GM12878 (cell line): ENCODE data around the gene FLVCR2. TPM values are rescaled to one million over a fixed set of nuclear protein-coding genes. Genes with fewer than 3 reads are reported as not detected.

Experiments used
- ATAC-seq: fragments of 200-7000 bp; cut with Tn5 transposase; 3 replicates; pipeline ENCODE4 v1.9.1; 2020; ENCODE audit warnings: mild to moderate bottlenecking, moderate library complexity
- BruUV-seq: library from RNA; stranded (reverse); fragments of 400-500 nt; replicated peaks from 2 replicates; lab custom pipeline; 2021; lab: Mats Ljungman, UMichigan
- CTCF ChIA-PET: fragments of 300-600 bp; sonication (Branson Sonifier 250); formaldehyde crosslinking; extraction: SDS; loops from one replicate; lab custom pipeline; 2021; ENCODE audit warnings: inconsistent platforms; lab: Yijun Ruan, JAX
- POLR2A ChIA-PET: fragments of 350-600 bp; formaldehyde crosslinking; extraction: SDS; loops from one replicate; lab custom pipeline; 2021; ENCODE audit warnings: inconsistent platforms; lab: Charles Lee
- RAD21 ChIA-PET: fragments of 300-600 bp; sonication (Branson Sonifier 250); formaldehyde crosslinking; loops from one replicate; lab custom pipeline; 2023; ENCODE audit warnings: antibody characterized with exemption; ENCODE audit not compliant: unreplicated experiment; lab: Charles Lee
- SMC1A ChIA-PET: fragments of 300-600 bp; sonication (Branson Sonifier 250); formaldehyde crosslinking; loops from one replicate; lab custom pipeline; 2023; ENCODE audit not compliant: unreplicated experiment, uncharacterized antibody; lab: Charles Lee
- DNase-seq: peaks from one replicate; pipeline ENCODE4 v3.0.0-alpha.2; 2011; ENCODE audit warnings: low read depth, low spot score
- FAIRE-seq: peaks from 3 replicates; lab custom pipeline; 2011; peaks lifted over from hg19 to GRCh38; lab: Jason Lieb, UNC
- H2AFZ ChIP-seq: 2 replicates; pipeline ENCODE4 v1.6.0; 2011; ENCODE audit warnings: low read depth, low read length, control low read depth; ENCODE audit not compliant: control insufficient read depth
- H3K27ac ChIP-seq: 2 replicates; pipeline ENCODE4 v1.5.1; 2011; ENCODE audit warnings: control low read depth; ENCODE audit not compliant: control insufficient read depth, insufficient read depth
- H3K27me3 ChIP-seq, 2 experiments: replicated peaks in 1 of 2; 2 replicates each; pipeline versions ENCODE4 v1.6.0 to v1.6.1; 2011; ENCODE audit warnings: low read length in 1 of 2; ENCODE audit not compliant: control insufficient read depth in 2 of 2, insufficient read depth in 2 of 2
- H3K36me3 ChIP-seq, 2 experiments: 2 replicates each; pipeline ENCODE4 v1.5.1; 2011; ENCODE audit warnings: low read length in 1 of 2; ENCODE audit not compliant: control insufficient read depth in 2 of 2, insufficient read depth in 2 of 2
- H3K4me1 ChIP-seq: 2 replicates; pipeline ENCODE4 v1.6.1; 2011; ENCODE audit warnings: mild to moderate bottlenecking, low read length, moderate library complexity, mixed read lengths; ENCODE audit not compliant: control insufficient read depth, insufficient read depth
- H3K4me2 ChIP-seq: 2 replicates; pipeline ENCODE4 v1.6.0; 2011; ENCODE audit warnings: control low read depth; ENCODE audit not compliant: control insufficient read depth, insufficient read depth
- H3K4me3 ChIP-seq: fragments of 200-600 bp; sonication (generic); 2 replicates; pipeline ENCODE4 v1.5.1; 2016
- H3K79me2 ChIP-seq: 2 replicates; pipeline ENCODE4 v1.6.0; 2011; ENCODE audit warnings: low read length; ENCODE audit not compliant: control insufficient read depth, insufficient read depth
- H3K9ac ChIP-seq: 2 replicates; pipeline ENCODE4 v1.8.0; 2011; ENCODE audit warnings: low read length, control low read depth, mixed read lengths; ENCODE audit not compliant: control insufficient read depth, insufficient read depth
- H3K9me3 ChIP-seq: replicated peaks from 3 replicates; pipeline ENCODE4 v1.5.1; 2011; ENCODE audit warnings: mild to moderate bottlenecking, low read length; ENCODE audit not compliant: control insufficient read depth, insufficient read depth
- H4K20me1 ChIP-seq: 2 replicates; pipeline ENCODE4 v1.6.0; 2011; ENCODE audit not compliant: control insufficient read depth, insufficient read depth
- MTA2 ChIP-seq: fragments of 450-650 bp; IDR thresholded peaks from 2 replicates; pipeline ENCODE4 v1.6.1; 2016; ENCODE audit warnings: low read depth, mild to moderate bottlenecking, moderate library complexity
- MXI1 ChIP-seq: fragments of 150-350 bp; IDR thresholded peaks from 2 replicates; pipeline ENCODE4 v1.6.1; 2011; ENCODE audit warnings: low read depth, mild to moderate bottlenecking, inconsistent platforms, low read length, improper control_type of control experiment
- SMARCA5 ChIP-seq: fragments of 450-650 bp; IDR thresholded peaks from 2 replicates; pipeline ENCODE4 v1.6.1; 2017; ENCODE audit warnings: mild to moderate bottlenecking
- SMC3 ChIP-seq: IDR thresholded peaks from 2 replicates; pipeline ENCODE4 v1.6.1; 2011; ENCODE audit warnings: low read length, improper control_type of control experiment, borderline replicate concordance
- ZBTB33 ChIP-seq: fragments of 450-650 bp; IDR thresholded peaks from 2 replicates; pipeline ENCODE4 v1.6.1; 2017; ENCODE audit warnings: mild to moderate bottlenecking
- WGBS: methylation state at CpG from one replicate; pipeline ENCODE4 v1.1.6; 2016; ENCODE audit warnings: low lambda C conversion rate; ENCODE audit not compliant: insufficient replicate concordance, insufficient coverage; ENCODE audit errors: missing lambda C conversion rate; 5-methylcytosine and 5-hydroxymethylcytosine counted together
- in situ Hi-C: fragments of 300-500 bp; cut with MboI; formaldehyde crosslinking; loops from 9 replicates; pipeline ENCODE4 v1.14.3; 2018; ENCODE audit warnings: mixed read lengths
- intact Hi-C: fragments of 100-400 bp; cut with micrococcal nuclease; formaldehyde crosslinking; loops from one replicate; pipeline ENCODE4 v1.14.2; 2022; ENCODE audit not compliant: unreplicated experiment
- polyA plus RNA-seq, 11 experiments: library from polyadenylated mRNA; depleted of rRNA in 4 of 11; unstranded in 6 of 11; stranded (reverse) in 5 of 11; fragments of >200 nt; fragmentation: Nextera tagmentation in 4 of 11; fragmentation: Illumina TruSeq in 1 of 11; extraction: Ambion mirVana in 4 of 11; extraction: Trizol in 1 of 11; gene quantifications; 1 replicate in 1 of 11; 2 replicates in 10 of 11; pipeline versions ENCODE4 v1.2.1 to v1.2.3, GENCODE V29; 2011 to 2016; ENCODE audit warnings: inconsistent platforms in 2 of 11, missing spikeins in 2 of 11, low read depth in 1 of 11
- total RNA-seq, 4 experiments: library from RNA; depleted of rRNA in 3 of 4; stranded (reverse); fragments of >200 nt in 3 of 4; fragmentation: Illumina TruSeq in 1 of 4; extraction: Trizol in 1 of 4; gene quantifications; 2 replicates each; pipeline versions ENCODE4 v1.2.1 to v1.2.3, GENCODE V29; 2013 to 2021

Gene FLVCR2
- total and polyA plus RNA-seq, 10 of the 15 experiments (the other 5 are each of a cell fraction or from before 2014, with no cell fraction given): 0.24 to 3.7 (median 1.6) TPM

DNA sequence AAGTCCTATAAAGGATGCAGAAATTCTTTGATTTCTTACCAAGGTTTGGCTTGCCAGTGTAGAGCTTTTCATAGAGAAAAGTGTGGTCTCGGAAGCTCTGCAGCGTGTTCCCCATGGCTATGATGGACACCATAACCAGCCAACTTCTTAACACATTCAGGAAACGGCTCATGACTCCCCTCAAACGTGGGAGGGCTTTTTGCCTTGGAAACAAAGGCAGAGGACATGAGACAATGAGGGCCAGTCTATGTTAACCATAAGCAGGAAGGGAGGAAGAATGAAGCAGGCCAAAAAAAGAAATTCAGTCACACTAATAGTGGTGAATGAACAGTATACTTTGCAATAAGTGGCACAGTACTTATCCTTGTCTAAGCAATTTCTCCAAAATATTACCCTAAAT is 78.9 kb downstream of the FLVCR2 start (continued):
- TF ChIP-seq ZBTB33: no peak
- TF ChIP-seq MTA2: no peak
- TF ChIP-seq MXI1: no peak

DNA sequence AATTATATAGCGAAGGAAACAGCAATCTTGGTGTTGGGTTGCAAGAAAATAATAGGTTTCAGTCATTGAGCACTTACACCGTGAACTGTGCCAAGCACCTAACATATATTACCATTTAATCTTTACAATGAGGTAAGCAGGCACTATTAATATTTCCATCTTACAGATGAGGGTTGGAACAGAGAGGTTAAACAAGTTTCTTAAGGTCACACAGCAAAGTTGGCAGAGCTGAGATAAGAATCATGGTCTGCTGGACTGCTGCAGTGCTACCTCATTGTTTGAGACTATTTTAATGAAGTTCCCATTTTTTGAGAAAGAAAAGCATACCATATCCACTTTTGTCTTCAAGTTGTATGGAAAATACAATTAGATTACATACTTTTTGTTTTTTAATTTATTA is 80.5 kb downstream of the FLVCR2 start:
- Histone ChIP-seq H3K79me2 (peaks cover 33% of the 10 kb centered on the region), H3K9ac (no peak overlapping the region), H3K4me2 (peak overlapping the region; percentile 46; the same call in 1 of the 2 replicates), H3K36me3 (peaks cover 0 to 17% of the 10 kb centered on the region in 2 experiments; a peak in 2 of 4 replicates), H3K9me3 (no peaks in the 10 kb centered on the region), H3K27me3 (no peaks in the 10 kb centered on the region), H4K20me1 (no peaks in the 10 kb centered on the region), H2AFZ (no peak overlapping the region), H3K4me3 (no peak overlapping the region), H3K27ac (no peak overlapping the region), H3K4me1 (no peaks in the 10 kb centered on the region)
- ChIA-PET RAD21 (interaction anchor here (0.6 to 13.7 kb wide), 3 partner anchors 81 to 172 kb away, joined by 3 to 320 read pairs (median 3); partner anchors contain the start of gene FLVCR2), SMC1A (interaction anchor here (0.5 to 12.4 kb wide), 5 partner anchors 12 to 161 kb away, joined by 3 to 375 read pairs (median 4); partner anchors contain the start of genes BATF and FLVCR2), CTCF (interaction anchor here (1.2 to 13.0 kb wide), 4 partner anchors 39 to 167 kb away, joined by 5 to 578 read pairs (median 67); partner anchors contain the start of gene FLVCR2), POLR2A (interaction anchor here (0.6 to 1.4 kb wide), 3 partner anchors 10 to 118 kb away, joined by 3 to 4 read pairs (median 3); no protein-coding TSS in a partner anchor)
- WGBS: 100% methylated on average over 2 of the region's 2 CpGs
- TF ChIP-seq SMC3 (no peak), SMARCA5 (peak; percentile 65; the same call in 1 of the 2 replicates)
- no peak for DNase-seq
- FAIRE-seq: no peak
- ATAC-seq: no peak
- intact Hi-C loops: loop anchor here (10.0 kb wide), 1 partner anchor 524 kb away; no protein-coding TSS in a partner anchor
- in situ Hi-C loops: loop anchor here (10.0 kb wide), 1 partner anchor 534 kb away; the partner anchor contains the start of gene NEK9
- BruUV-seq: no TSS peak
